COLO668 (cell line): Measurements from ENCODE around the gene CAPN8.
A peak's percentile ranks its signal among the peaks of the same experiment; 100 is the strongest.

Experiments
- DNase-seq: peaks from one replicate; lab custom pipeline; 2025; ENCODE audit not compliant: unreplicated experiment; lab: John Stamatoyannopoulos, UW

Gene CAPN8

DNA sequence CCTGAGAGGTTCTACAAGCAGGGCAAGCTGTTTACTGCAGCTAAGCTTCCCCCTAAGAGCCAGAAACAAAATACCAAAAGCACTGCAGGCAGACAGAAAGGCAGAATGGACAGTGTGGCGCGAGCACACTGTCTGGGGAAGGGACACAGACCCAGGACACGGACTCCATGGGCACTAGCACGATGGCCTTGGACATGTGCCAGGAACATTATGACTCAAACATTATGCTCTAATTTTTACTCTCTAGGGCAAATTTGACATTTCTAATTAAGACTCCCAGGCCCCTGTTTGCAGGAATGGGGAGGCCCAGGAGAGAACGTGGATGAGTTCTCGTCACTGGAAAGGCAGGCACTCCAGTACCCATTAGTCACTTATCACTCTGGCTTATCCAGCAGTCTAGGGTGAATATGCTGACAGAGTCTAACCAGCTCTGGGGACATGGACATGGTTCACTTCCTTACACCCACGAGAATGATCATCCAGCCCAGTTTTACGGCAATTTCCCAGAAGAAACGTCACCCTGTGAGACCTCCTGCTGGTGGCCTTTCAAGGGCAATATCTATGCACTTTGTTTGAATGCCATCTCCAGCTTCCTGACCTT, 45.1 kb downstream of the CAPN8 start:
- no peak for DNase-seq

DNA sequence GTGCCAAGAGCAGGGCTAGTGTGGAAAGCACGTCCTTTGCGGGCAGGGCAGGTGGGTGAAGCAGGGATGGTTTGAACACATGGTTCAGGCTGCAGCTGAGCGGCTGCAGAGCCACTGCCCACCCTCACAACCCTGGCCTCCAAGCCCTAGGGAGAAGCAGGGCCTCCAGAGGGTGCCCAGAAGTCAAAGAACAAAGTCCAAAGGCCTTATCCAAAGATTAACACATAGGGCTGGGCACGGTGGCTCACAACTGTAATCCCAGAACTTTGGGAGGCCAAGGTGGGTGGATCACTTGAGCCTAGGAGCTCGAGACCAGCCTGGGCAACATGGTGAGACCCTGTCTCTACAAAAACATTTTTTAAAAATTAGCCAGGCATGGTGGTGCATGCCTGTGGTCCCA, 46.8 kb downstream of the CAPN8 start:
- no peak for DNase-seq

DNA sequence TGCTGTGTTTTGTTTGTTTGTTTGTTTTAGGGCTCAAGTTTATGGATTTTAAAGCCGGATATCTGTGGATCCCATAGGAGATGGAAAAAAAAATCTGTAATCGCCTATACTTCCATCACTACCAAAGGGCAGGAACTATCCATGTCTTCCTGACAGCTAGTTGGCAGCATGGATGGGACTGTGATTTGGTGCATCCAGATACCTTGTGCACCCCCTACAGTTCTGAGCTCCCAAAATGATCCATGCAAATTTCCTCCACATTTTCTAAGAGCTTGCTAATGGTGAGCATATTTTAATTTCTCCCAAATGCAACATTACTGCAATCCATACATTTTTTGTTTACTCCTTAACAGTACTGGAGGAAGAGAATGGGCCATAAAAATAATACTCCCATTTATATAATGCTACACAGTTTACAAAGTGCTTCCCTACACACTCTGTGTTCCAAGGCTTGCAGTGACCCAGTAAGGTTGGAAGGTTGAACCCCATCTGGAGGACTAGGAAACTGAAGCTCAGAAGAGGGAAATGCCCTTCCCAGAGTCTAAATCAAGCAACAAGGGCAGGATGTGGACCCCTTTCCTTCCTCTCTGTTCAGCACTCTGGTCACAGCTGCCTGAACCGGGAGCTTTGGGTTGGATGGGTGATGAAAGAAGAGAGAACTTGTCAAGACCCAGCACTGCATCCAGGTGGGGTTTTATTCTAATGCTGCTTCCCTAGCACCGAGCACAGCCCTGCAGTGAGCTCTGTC, 48.0 kb downstream of the CAPN8 start:
- DNase-seq: no peak

DNA sequence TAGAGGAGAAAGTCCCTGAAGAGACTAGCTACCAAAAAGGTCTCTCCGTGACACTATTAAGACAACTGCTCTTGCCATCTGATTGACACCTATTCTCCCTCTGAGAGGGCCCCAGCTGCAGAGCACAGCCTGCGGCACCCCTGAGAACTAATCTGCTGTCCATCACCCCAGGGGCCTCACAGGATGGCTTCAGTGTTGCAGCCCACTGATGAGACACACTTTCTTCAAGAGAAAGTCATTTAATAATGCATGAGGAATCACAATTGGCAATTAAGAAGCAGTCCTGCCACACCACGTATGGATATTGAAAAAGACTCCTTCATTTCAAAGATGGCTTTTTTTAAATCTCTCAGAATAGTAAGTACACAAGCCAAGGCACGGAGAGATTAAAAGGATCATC, 48.9 kb downstream of the CAPN8 start:
- DNase-seq: no peak

DNA sequence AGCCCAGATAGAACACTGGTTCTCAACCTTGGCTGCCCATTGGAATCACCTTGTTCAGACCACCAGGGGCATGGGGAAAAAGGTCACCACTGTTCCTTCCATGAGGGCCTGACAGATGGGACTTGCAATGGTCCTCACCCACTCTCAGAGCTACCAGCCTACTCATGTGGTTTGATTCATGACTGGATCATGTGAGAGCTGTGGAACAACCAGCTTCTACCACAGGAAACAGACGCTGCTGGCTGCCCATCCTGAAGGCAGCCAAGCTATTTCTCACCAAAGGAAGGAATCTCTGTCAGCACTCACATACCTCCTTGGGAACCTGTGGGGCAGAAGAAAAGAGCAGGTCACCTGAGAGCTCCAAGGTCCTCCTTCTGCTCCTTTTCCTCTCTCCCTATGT, 53.6 kb downstream of the CAPN8 start:
- no peak for DNase-seq

DNA sequence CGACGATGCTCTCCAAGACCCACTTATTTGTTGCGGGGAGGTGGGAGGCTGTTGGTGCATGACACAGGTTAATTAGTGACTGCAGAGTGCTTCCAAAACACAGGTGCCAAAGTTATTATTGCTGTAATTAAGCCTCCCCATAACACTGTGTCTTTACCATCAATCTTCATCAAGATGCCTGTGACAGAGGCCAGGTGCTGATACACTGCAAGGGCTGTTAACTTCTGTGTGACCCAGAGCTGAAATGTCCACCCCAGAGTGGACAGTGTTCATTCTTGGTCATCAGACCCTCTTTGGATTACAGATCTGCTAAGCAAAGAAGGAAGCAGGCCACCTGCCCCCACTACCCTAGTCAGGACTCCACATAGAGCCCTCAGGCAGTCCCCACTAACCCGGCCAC, 55.5 kb downstream of the CAPN8 start:
- no peak for DNase-seq

DNA sequence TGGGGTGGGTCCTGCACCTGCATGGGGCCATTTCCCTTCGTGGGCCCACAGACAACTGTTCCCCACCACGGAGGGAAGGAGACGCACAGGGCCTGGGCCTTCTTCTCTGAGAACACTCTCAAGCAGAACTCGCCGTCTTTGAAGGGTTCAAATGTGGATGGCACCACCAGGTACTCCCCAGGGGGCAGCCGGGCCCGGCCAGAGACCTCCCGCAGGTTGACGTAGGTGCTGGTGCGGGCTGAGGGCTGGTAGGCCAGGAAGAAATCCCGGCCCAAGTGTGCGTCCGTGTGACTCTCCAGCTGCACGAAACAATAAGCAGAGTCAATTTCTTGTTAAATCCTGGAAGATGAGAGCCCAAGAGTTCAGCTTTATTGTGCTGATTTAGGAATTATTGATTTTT, 56.4 kb downstream of the CAPN8 start:
- no peak for DNase-seq

DNA sequence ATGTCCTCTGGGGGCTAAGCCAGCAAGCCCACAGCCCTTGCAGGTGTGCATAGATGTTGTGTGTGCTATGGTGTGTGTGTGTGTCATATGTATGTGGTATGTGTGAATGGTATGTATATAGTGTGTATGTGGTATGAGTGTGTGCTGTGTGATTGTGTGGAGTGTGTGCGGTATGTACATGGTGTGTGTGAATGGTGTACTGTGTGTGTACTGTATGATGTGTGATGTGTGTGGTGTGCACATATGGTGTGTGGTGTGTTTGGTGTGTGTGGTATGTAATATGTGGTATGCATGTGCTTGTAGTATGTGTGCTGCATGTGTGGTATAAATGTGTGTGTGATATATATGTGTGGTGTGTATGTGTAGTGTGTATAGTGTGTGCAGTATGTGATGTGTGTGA, 107.0 kb downstream of the CAPN8 start:
- no peak for DNase-seq

DNA sequence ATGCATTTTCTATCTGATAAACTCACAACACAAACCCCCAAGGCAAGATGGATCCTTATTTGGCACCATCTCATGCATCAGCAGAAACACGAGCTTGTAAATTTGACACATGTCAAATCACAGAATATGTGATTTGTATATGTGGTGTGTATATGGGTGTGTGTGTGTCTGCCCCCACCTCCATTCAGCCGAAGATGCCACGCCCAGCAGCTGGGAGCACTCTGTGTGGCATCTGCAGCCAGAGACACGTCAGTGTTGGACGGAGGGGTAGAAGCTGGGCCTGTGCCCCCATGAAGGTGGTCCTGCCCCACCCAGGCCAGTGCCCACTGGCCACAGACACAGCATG, 108.4 kb downstream of the CAPN8 start:
- no peak for DNase-seq

DNA sequence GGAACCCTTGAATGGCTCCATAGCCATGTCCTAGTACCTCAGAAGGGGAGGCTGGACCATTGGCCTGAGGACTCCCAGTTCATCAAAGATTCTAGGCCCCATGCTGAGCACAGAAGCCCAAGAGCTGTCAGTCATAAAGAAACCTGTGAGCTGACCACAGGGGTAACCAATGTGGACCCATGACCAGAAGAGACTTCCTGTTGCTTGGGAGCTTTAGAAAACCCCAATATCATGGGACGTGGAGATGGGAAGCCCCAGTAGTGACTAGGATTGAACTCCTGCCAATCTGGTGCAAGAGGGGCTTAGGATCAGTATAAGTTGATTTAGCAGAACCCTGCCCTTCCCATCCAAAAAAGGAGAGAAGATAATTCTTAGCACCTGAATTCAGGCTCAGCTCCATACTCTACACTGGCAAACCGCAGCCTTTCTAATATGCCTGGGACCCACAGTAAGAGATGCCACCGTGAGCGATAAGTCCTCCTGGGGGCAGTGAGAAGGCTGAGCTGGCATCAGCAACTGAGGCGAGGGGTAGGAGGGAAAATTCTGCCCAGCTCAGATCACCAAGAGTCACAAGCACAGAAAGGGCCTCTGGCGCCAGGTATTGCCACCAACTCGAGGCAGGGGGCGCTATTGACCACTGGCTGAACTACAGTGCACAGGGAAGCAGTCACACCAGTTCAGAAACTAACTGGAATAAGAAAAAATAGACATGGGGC, 108.9 kb downstream of the CAPN8 start:
- DNase-seq: peak; percentile 63

DNA sequence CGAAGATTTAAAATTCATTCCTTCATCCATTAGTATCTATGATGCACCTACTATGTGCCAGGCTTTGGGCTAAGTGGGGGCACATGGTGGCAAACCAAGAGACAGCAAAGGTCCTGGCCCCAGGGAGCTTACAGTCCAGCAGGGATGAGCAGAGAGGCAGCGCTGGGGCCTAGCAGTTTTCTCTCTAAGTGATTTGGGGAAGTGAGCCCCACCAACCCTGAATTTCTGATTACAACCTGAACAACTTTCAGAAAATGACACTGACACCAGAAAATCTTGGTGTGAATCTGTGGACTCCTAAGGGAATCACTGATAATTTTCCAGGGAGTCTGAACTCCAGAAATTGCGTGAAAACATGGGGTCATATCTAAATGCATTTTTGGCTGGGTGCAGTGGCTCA, 111.5 kb downstream of the CAPN8 start:
- DNase-seq: no peak

DNA sequence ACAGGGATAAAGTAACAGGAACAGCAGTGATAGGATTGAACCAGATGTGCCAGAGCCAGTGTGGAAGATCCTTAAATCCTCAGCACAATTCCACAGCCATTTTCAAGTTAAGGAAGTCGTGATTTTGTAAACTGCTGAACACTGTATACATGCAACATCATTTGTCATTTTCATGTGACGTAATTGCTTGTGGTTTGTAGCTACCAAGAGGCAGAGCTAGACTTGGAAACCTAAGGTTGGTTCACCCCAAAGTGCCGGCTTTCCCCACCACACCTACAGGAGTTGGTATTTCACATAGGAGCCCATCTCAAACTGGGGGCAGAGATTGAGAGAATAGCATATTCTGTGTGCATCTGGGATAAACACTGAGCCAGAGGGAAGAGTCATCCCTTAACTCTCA, 113.9 kb downstream of the CAPN8 start:
- DNase-seq: no peak

DNA sequence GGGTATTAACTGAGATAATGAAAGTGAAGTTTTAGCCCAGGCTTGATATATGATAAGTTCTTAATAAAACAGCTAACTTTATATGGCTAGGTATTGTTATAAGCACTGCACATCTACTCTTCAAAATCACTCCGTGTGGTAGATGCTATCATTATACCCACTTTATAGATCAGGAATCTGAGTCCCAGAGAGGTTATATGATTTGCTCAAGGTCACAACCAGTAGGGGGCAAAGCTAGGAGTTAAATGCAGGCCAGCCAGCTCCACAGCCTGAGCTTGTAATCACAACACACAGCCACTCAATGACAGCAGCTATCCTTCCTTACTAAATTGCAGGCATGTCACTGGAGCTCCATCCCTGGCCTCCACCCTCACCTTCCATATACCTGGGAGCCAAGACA, 115.8 kb downstream of the CAPN8 start:
- no peak for DNase-seq

DNA sequence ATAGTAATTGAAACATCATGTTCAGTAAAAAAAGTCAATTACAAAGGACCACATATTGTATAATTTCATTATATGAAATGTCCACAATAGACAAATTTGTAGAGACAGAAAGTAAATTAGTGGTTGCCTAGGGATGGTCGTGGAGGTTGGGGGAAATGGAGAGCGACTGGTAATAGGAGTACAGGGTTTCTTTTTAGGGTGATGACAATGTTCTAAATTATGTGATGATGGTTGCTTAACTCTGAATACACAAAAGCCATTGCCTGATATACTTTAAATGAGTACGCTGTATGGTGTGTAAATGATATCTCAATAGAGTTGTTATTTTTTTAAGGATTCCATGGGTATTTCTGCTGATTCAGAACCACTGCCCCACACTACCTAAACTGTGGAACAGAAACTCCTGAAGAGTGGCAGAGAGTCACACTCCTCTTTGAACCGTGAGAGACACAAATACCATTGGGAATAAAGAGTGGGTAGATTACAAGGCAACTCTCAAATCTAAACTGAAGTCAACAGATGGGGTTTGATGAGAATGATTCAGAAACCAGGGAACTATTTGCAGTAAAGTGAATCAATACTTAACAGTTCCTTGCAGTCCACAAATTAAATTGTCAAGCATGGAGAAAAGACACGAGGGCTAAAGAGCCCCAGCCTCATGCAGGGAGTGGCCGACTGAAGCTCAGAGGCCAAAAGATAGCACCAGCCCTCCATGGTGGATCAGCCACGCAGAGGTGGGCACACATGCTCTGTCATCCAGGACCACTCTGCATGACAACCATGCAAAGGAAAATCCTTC, 118.0 kb downstream of the CAPN8 start:
- DNase-seq: no peak

DNA sequence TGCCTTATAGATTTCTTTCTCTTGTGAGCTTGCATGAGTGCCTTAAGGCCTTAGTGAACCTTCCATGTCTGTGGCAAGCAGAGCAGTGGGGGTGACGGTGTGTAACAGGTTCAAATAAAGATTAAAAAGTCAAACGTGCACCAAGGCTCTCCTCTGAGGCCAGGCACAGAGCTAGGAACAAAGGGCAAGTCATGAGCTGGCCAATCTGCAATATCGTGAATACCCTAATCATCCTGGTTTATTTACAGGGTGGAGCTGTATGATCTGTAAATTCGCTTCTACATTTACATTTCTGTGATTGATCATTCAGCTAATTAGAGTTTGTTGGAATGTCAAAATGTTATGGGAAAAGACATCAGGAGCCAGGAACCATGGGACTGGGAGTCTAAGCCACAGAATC, 120.2 kb downstream of the CAPN8 start:
- no peak for DNase-seq

DNA sequence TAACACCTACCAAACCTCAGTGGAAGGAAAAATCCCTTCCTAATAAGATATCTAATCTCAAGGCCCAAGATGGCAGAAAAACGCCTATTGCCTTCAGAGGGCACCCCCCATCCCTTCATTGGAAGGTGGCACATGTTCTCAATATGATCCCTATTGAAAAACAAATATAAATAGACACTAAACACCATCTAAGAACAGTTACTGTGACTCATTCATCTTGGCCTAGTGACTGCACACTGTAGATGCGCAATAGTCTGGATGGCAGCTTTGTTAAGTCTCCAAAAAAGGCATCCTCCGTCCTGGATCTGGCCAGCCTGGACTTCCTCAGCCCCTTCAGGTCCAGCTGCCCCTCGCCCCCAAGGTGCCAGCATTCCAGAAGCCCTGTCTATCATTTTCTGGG, 121.9 kb downstream of the CAPN8 start:
- no peak for DNase-seq

DNA sequence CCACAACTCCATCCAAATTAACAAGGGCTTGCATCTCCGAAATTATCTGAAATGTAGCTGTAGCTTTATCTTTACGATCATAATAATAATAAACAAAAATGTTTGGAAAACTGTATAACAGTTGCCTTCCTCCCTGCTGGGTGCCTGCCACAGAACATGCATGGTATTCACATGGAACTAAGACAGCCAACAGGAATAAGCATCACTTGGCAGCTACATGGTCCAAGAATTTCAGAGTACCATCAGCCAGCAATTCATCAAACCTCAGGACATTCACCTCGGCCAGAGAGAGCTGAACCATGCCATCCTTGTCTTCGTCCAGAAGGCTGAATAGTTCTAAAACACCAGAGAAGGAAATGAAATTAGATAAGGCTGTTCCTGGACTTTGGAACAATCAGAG, 122.7 kb downstream of the CAPN8 start:
- DNase-seq: no peak

DNA sequence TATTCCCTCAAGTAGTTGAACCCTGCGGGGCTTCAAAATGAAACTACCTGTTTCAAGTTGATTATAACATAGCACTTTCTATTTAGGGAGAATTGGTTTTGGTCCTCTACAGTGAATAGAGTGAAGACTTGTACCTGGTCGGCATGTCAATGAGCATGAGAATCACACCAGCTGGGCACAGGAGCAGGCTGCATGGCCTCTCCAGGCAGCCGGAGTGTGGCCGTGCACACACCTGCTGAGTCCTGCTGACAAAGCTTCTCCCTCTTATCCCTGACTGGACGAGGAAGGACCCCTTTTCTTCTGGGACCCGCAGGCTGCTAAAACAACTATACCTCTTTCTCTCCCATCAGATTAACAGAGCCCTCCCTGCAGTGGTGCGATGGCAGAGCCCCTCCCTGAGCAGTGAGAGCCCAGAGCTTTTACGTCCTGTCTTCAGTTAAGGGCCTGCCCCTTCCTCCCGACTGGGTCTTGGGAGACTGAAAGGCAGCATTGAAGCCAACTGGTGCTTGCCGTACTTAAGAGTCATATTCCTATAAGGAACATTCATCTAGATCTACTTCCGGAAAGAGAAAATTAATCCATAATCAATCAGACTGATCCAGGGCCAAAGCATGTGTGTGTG, 124.9 kb downstream of the CAPN8 start:
- DNase-seq: no peak

DNA sequence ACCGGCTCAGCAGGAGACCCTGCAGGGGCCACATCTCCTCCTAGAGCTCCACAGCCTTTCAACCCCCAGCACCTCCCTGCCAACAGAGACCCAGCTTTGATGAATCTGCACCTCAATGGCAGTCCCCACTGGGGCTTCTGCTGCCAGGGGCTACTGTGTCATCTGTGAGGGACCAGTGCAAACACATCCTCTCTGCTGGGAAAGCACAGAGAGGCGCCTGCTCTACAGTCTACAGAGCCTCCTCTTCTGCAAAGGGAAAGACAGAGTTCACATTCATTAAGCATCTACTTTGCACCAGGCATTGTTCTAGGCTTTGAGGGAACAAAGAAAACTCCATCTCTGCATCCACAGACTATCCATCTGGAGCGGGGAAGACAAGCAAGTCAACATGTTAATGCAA, 125.8 kb downstream of the CAPN8 start:
- no peak for DNase-seq

DNA sequence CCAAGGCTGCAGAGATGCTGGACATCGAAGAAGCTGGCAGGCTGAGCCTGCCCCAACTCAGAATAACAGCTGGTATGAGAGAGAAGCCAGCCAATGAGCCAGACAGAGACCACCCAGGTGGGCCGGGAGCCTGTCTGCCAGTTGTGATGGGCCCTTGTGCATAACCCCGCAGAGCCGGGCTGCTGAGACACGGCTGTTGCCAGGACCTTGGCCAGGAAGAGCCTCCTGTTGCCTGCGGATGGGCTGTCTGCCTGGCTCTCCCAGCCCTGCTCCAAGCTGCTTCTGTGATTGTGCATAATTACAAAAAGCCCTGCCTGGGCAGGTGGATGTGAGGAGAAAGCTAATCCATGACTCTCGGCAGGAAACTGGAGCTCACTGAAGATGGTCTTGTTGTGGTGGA, 126.5 kb downstream of the CAPN8 start:
- DNase-seq: no peak

DNA sequence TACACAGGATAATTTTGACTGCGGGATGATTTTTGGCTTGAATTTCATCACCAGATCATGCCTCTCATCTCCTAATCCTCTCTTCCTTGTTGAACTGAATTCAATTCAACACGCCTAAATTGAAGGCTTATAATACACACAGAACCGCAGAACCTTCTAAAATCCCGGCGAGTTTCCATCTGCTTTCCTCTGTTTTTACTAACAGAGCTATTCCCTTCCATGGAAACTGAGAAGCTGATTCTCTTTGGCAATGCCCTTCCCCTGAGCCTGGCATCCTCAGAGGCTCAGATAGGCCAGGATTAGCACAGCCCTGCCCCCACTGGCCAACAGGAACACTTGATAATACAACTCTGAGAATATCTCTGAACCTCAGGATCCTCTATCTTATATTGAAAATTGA, 130.2 kb downstream of the CAPN8 start:
- no peak for DNase-seq
